ENCODE data around the gene CD164L2.
"Not testable (repeated sequence)": the region's sequence is repeated elsewhere in the genome, so short reads cannot be mapped to it uniquely, and the experiment has no call there.

Gene CD164L2

GRCh38 chr1:27383039-27383605 is at the start of gene CD164L2:
TSS of gene CD164L2 (minus strand) at chr1:27383333. CDS start at chr1:27383239, 94 bp downstream.
- FAIRE-seq: no peak

- FAIRE-seq: not testable (repeated sequence)
Measured at GRCh38 chr1:27432725-27433124, 49.6 kb upstream of the CD164L2 start.

- no peak for FAIRE-seq
Measured at GRCh38 chr1:27431601-27431940, 48.4 kb upstream of the CD164L2 start.

GRCh38 chr1:27430903-27431600 is 47.9 kb upstream of the CD164L2 start:
- FAIRE-seq: no peak

GRCh38 chr1:27429029-27429425 is 45.9 kb upstream of the CD164L2 start:
- FAIRE-seq: no peak

GRCh38 chr1:27428316-27429028 is 45.3 kb upstream of the CD164L2 start:
- FAIRE-seq: no peak

GRCh38 chr1:27427816-27428315 is 44.7 kb upstream of the CD164L2 start:
- FAIRE-seq: no peak

GRCh38 chr1:27427329-27427728 is 44.2 kb upstream of the CD164L2 start:
- FAIRE-seq: no peak

GRCh38 chr1:27423709-27424108 is 40.6 kb upstream of the CD164L2 start:
- no peak for FAIRE-seq

GRCh38 chr1:27418326-27419185 is 35.4 kb upstream of the CD164L2 start:
- FAIRE-seq: no peak

- FAIRE-seq: no peak
Measured at GRCh38 chr1:27417713-27418112, 34.6 kb upstream of the CD164L2 start.

GRCh38 chr1:27416387-27417111 is 33.4 kb upstream of the CD164L2 start:
- no peak for FAIRE-seq

- no peak for FAIRE-seq
Measured at GRCh38 chr1:27414091-27414490, 31.0 kb upstream of the CD164L2 start.

- no peak for FAIRE-seq
Measured at GRCh38 chr1:27413004-27413403, 29.9 kb upstream of the CD164L2 start.

- FAIRE-seq: no peak
Measured at GRCh38 chr1:27412502-27412901, 29.4 kb upstream of the CD164L2 start.

GRCh38 chr1:27410709-27411108 is 27.6 kb upstream of the CD164L2 start:
- FAIRE-seq: no peak

- FAIRE-seq: no peak
Measured at GRCh38 chr1:27409669-27410068, 26.5 kb upstream of the CD164L2 start.

GRCh38 chr1:27408151-27408550 is 25.0 kb upstream of the CD164L2 start:
- no peak for FAIRE-seq

- not testable (repeated sequence) for FAIRE-seq
Measured at GRCh38 chr1:27406791-27407190, 23.7 kb upstream of the CD164L2 start.

GRCh38 chr1:27406362-27406680 is 23.2 kb upstream of the CD164L2 start:
- no peak for FAIRE-seq

- FAIRE-seq: not testable (repeated sequence)
Measured at GRCh38 chr1:27405598-27406361, 22.6 kb upstream of the CD164L2 start.

GRCh38 chr1:27405074-27405473 is 21.9 kb upstream of the CD164L2 start:
- no peak for FAIRE-seq
